Esophagus squamous epithelium (tissue), 5 donors: ENCODE data around the gene KLHL41. TPM values are rescaled to one million over a fixed set of nuclear protein-coding genes. Genes with fewer than 3 reads are reported as not detected.
"Not testable (repeated sequence)": the region's sequence is repeated elsewhere in the genome, so short reads cannot be mapped to it uniquely, and the experiment has no call there.

Experiments
- DNase-seq: peaks from one replicate; lab custom pipeline; 2025; lab: John Stamatoyannopoulos, UW
- H3K27ac ChIP-seq, 4 donors: fragments of 200-600 bp; sonication (generic); one replicate each; pipeline ENCODE4 v1.5.1; 2016 to 2019; ENCODE audit warnings: mild to moderate bottlenecking in 1 of 4
- H3K27me3 ChIP-seq, 4 donors: fragments of 200-600 bp; sonication (generic); 1 replicate in 3 of 4; 2 replicates in 1 of 4; pipeline versions ENCODE4 v1.5.1 to v1.6.0; 2017 to 2021; ENCODE audit warnings: antibody characterized with exemption in 1 of 4
- H3K36me3 ChIP-seq, 3 donors: fragments of 200-600 bp; sonication (generic); one replicate each; pipeline ENCODE4 v1.5.1; 2016 to 2019
- H3K4me1 ChIP-seq, 3 donors: fragments of 200-600 bp; sonication (generic); one replicate each; pipeline ENCODE4 v1.5.1; 2017 to 2019
- H3K4me3 ChIP-seq, 4 donors: fragments of 200-600 bp; sonication (generic); 1 replicate in 3 of 4; 2 replicates in 1 of 4; pipeline ENCODE4 v1.5.1; 2016 to 2019; ENCODE audit warnings: mild to moderate bottlenecking in 2 of 4, moderate library complexity in 1 of 4
- H3K9me3 ChIP-seq, 3 donors: fragments of 200-600 bp; sonication (generic); one replicate each; pipeline ENCODE4 v1.5.1; 2016 to 2019
- CTCF ChIP-seq, 6 experiments: fragments of 450-650 bp in 4 of 6; fragments of 200-600 bp in 2 of 6; sonication (generic) in 2 of 6; IDR thresholded peaks; one replicate each; pipeline ENCODE4 v1.5.1; 2016 to 2019; ENCODE audit warnings: antibody characterized with exemption in 6 of 6, mild to moderate bottlenecking in 4 of 6, moderate library complexity in 4 of 6
- POLR2A ChIP-seq, 4 donors: fragments of 450-650 bp; IDR thresholded peaks; one replicate each; pipeline ENCODE4 v1.6.1; 2017; ENCODE audit warnings: antibody characterized with exemption in 4 of 4, mild to moderate bottlenecking in 4 of 4, moderate library complexity in 3 of 4
- WGBS, 2 donors: methylation state at CpG; one replicate each; pipeline ENCODE4 v1.1.5; 2018; 5-methylcytosine and 5-hydroxymethylcytosine counted together
- intact Hi-C: fragments of 100-400 bp; cut with DNase I; formaldehyde crosslinking; loops from one replicate; pipeline ENCODE4 v1.15.0; 2022
- total RNA-seq, 4 donors: library from RNA; depleted of rRNA; stranded (reverse); fragments of >200 nt; gene quantifications; one replicate each; pipeline ENCODE4 v1.1.0, GENCODE V29; 2016
- donor health status: DM: yes; HTN: yes; CAD: no.

KLHL41 gene
- total RNA-seq, 4 donors from 2014 or later = 0.40 to 0.76 TPM; not detected in 2

- no peak for DNase-seq
- WGBS, 2 donors = 91 to 100% methylated on average over 1 of the region's 1 CpG
- Histone ChIP-seq H3K27ac (no peak overlapping the region), H3K27me3 (no peaks in the 10 kb centered on the region), H3K36me3 (no peaks in the 10 kb centered on the region), H3K9me3 (no peaks in the 10 kb centered on the region), H3K4me1 (peaks cover 0 to 27% (median 6%) of the 10 kb centered on the region in 3 donors), H3K4me3 (no peak overlapping the region)
- intact Hi-C loops = no loop called here
- no peak for TF ChIP-seq POLR2A (IDR thresholded peaks at IDR 0.05)
- TF ChIP-seq CTCF (IDR thresholded peaks at IDR 0.05) = no peak
Measured at GRCh38 chr2:169513094-169513493, 3.6 kb downstream of the KLHL41 start.

GRCh38 chr2:169513926-169514325 is 4.4 kb downstream of the KLHL41 start:
- WGBS, 2 donors = 65 to 86% methylated on average over 3 of the region's 3 CpGs
- no peaks in the 10 kb centered on the region for H3K27me3 ChIP-seq
- DNase-seq = no peak
- intact Hi-C loops = no loop called here
- TF ChIP-seq CTCF (IDR thresholded peaks at IDR 0.05) (no peak), POLR2A (IDR thresholded peaks at IDR 0.05) (no peak)
- no peaks in the 10 kb centered on the region for H3K36me3 ChIP-seq
- no peak overlapping the region for H3K27ac ChIP-seq
- H3K4me3 ChIP-seq = no peak overlapping the region
- H3K4me1 ChIP-seq = peaks cover 0 to 25% (median 6%) of the 10 kb centered on the region in 3 donors
- H3K9me3 ChIP-seq = no peaks in the 10 kb centered on the region

- intact Hi-C loops, H3K27ac ChIP-seq, H3K4me3 ChIP-seq, H3K9me3 ChIP-seq, H3K27me3 ChIP-seq, DNase-seq, H3K36me3 ChIP-seq: not testable (repeated sequence)
- 93 to 96% methylated on average over 7 of the region's 7 CpGs for WGBS, 2 donors
- peaks cover 0 to 18% (median under 1%) of the 10 kb centered on the region in 3 donors for H3K4me1 ChIP-seq
Measured at GRCh38 chr2:169514758-169515157, 5.3 kb downstream of the KLHL41 start.

- H3K27me3 ChIP-seq, H3K36me3 ChIP-seq, H3K4me3 ChIP-seq, H3K27ac ChIP-seq, H3K9me3 ChIP-seq, DNase-seq, intact Hi-C loops: not testable (repeated sequence)
- 92 to 95% methylated on average over 10 of the region's 10 CpGs for WGBS, 2 donors
- peaks cover 0 to 14% (median 0%) of the 10 kb centered on the region in 3 donors for H3K4me1 ChIP-seq
Measured at GRCh38 chr2:169516488-169516995, 7.0 kb downstream of the KLHL41 start.

GRCh38 chr2:169520896-169521295 is 11.4 kb downstream of the KLHL41 start:
- intact Hi-C loops = no loop called here
- Histone ChIP-seq H3K9me3 (no peaks in the 10 kb centered on the region), H3K36me3 (peaks cover 0 to 6% (median 0%) of the 10 kb centered on the region in 3 donors), H3K4me1 (peaks cover 0 to 5% (median 0%) of the 10 kb centered on the region in 3 donors), H3K27ac (no peak overlapping the region), H3K4me3 (no peak overlapping the region), H3K27me3 (no peaks in the 10 kb centered on the region)
- TF ChIP-seq POLR2A (IDR thresholded peaks at IDR 0.05) (no peak), CTCF (IDR thresholded peaks at IDR 0.05) (no peak)
- no peak for DNase-seq

- no peak for TF ChIP-seq CTCF (IDR thresholded peaks at IDR 0.05)
- TF ChIP-seq POLR2A (IDR thresholded peaks at IDR 0.05) = no peak
- Histone ChIP-seq H3K9me3 (no peaks in the 10 kb centered on the region), H3K4me1 (no peaks in the 10 kb centered on the region), H3K27me3 (no peaks in the 10 kb centered on the region), H3K27ac (no peak overlapping the region), H3K36me3 (peaks cover 0 to 22% (median 0%) of the 10 kb centered on the region in 3 donors), H3K4me3 (no peak overlapping the region)
- WGBS, 2 donors = 75 to 87% methylated on average over 5 of the region's 5 CpGs
- no peak for DNase-seq
- intact Hi-C loops = no loop called here
Measured at GRCh38 chr2:169523681-169524080, 14.2 kb downstream of the KLHL41 start.
